ENCODE measurements around the gene ZBED1.
"Not testable (repeated sequence)": the region's sequence is repeated elsewhere in the genome, so short reads cannot be mapped to it uniquely, and the experiment has no call there.

ZBED1 gene

GRCh38 chrX:2474280-2474962 is 26.4 kb downstream of the ZBED1 start:
- DNase-seq (ENCODE audit: low spot score) = no peak
- no peak for TF ChIP-seq CTCF (IDR thresholded peaks at IDR 0.05; ENCODE audit: extremely low read depth, insufficient read depth, missing control alignments)
- in situ Hi-C loops (cut with MboI; ENCODE audit: low pct_unique_long_range_greater_than_20kb, low sequenced_read_pairs, unreplicated experiment) = no loop called here

- not testable (repeated sequence) for DNase-seq (ENCODE audit: low spot score)
Measured at GRCh38 chrX:2473064-2473463, 27.7 kb downstream of the ZBED1 start.

GRCh38 chrX:2471641-2472040 is 29.1 kb downstream of the ZBED1 start:
- in situ Hi-C loops (cut with MboI; ENCODE audit: low pct_unique_long_range_greater_than_20kb, low sequenced_read_pairs, unreplicated experiment) = no loop called here
- DNase-seq (ENCODE audit: low spot score) = no peak
- TF ChIP-seq CTCF (IDR thresholded peaks at IDR 0.05; ENCODE audit: extremely low read depth, insufficient read depth, missing control alignments) = no peak

More at GRCh38 chrX:2473064-2473463, 27.7 kb downstream of the ZBED1 start:
- in situ Hi-C loops (cut with MboI; ENCODE audit: low pct_unique_long_range_greater_than_20kb, low sequenced_read_pairs, unreplicated experiment) = not testable (repeated sequence)

- DNase-seq (ENCODE audit: low spot score); in situ Hi-C loops (cut with MboI; ENCODE audit: low pct_unique_long_range_greater_than_20kb, low sequenced_read_pairs, unreplicated experiment): not testable (repeated sequence)
Measured at GRCh38 chrX:2471126-2471525, 29.6 kb downstream of the ZBED1 start.

- in situ Hi-C loops (cut with MboI; ENCODE audit: low pct_unique_long_range_greater_than_20kb, low sequenced_read_pairs, unreplicated experiment); DNase-seq (ENCODE audit: low spot score): not testable (repeated sequence)
Measured at GRCh38 chrX:2469852-2470251, 30.9 kb downstream of the ZBED1 start.

GRCh38 chrX:2469196-2469685 is 31.5 kb downstream of the ZBED1 start:
- in situ Hi-C loops (cut with MboI; ENCODE audit: low pct_unique_long_range_greater_than_20kb, low sequenced_read_pairs, unreplicated experiment) = no loop called here
- no peak for DNase-seq (ENCODE audit: low spot score)
- no peak for TF ChIP-seq CTCF (IDR thresholded peaks at IDR 0.05; ENCODE audit: extremely low read depth, insufficient read depth, missing control alignments)

GRCh38 chrX:2468261-2469195 is 32.2 kb downstream of the ZBED1 start:
- no peak for DNase-seq (ENCODE audit: low spot score)
- in situ Hi-C loops (cut with MboI; ENCODE audit: low pct_unique_long_range_greater_than_20kb, low sequenced_read_pairs, unreplicated experiment) = no loop called here
- no peak for TF ChIP-seq CTCF (IDR thresholded peaks at IDR 0.05; ENCODE audit: extremely low read depth, insufficient read depth, missing control alignments)
